SW480 (cell line): ENCODE data around the gene KRTAP12-1.

Source experiments
- DNase-seq: peaks from one replicate; pipeline ENCODE4 v3.0.0-alpha.2; 2016; ENCODE audit warnings: low spot score

KRTAP12-1 gene

DNA sequence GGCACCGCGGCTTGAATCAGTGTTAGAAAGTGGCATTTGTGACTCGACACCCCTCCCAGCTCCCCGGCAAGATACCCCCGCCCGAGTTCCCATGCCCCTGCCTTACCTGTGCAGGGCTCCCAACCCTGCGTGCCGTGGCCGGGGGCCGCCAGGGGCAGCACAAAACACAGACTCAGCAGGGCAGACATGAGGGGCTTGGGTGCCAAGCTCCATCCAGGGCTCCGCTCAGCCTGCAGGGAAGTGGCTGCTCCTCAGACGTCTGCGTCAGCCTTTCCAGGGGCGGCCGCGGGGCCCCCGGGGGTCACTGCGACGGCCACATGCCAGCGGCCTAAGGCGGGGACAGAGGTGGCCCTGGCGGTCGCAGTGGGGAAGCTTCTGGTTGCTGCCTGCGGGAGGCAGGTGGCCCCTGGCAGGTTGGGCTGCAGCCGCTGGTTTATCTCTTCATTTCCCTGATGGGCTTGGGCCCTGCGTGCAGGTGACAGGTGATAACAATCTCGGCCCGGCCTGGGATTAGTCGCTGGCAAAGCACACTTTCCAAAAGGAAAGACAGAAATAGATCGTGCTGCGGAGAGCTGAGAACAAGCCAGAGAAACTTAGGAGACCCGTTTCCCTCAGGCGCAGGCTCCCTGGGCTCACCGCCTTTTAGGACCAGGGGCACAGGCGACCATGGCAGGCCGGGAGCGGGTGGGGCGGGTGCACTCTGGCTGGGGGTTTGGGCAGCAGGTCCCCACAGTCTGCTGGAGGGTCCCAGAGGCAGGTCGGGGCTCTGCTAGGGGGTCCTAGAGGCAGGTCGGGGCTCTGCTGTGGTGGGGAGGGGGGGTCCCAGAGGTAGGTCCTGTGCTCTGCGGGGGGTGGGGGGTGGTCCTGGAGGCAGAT is 29.6 kb upstream of the KRTAP12-1 start, which contains the start of gene TSPEAR:
TSS of gene TSPEAR (minus strand) at position 246 of the 876 bp plus-strand sequence. CDS start at position 188, 58 bp downstream.
- peak; percentile 65 for DNase-seq

DNA sequence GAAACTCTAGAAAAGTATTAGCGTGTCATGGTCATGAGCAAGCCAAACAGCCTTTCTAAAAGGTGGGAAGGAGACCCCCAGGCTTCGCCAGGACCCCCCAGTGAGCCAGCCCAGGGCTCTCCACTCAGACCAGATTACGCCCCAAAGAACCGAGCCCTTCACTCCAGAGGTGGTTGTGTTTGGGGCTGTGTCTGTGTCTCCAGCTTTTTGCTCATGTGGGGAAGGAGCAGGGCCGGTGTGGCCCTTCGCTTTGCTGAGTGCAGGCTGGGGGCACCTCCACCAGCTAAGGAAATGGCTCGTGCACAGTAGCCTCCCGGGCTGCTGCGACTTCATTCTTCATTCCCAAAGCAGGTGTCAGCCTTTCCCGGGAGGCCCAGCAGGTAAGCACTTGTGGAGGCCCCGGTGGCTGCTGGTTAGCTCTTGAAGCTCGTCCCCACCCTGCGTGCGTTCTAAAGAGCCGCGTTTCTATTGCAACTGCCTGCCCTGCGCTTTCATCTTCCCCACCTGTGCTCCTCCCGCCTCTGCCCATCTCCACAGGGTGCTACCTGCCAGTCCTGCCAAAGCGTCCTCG is 28.9 kb upstream of the KRTAP12-1 start:
- peak; percentile 92 for DNase-seq

DNA sequence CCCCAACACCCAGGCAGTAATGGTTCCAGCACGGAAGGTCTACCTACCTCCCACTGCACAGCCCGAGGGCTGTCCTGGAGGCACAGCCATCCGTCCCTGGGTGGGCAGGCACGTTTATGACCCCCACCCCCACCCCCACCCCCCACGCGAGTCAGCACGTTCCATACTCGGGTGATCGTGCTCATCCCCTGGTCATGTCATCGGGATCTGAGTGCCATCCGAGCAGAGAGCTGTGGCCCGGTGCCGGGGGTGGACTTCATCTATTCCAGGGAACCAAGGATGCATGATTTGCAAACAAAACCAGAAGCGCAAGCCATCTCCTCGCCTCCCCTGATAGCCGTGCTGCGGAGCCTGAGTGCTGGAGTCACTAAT is 28.3 kb upstream of the KRTAP12-1 start:
- no peak for DNase-seq

DNA sequence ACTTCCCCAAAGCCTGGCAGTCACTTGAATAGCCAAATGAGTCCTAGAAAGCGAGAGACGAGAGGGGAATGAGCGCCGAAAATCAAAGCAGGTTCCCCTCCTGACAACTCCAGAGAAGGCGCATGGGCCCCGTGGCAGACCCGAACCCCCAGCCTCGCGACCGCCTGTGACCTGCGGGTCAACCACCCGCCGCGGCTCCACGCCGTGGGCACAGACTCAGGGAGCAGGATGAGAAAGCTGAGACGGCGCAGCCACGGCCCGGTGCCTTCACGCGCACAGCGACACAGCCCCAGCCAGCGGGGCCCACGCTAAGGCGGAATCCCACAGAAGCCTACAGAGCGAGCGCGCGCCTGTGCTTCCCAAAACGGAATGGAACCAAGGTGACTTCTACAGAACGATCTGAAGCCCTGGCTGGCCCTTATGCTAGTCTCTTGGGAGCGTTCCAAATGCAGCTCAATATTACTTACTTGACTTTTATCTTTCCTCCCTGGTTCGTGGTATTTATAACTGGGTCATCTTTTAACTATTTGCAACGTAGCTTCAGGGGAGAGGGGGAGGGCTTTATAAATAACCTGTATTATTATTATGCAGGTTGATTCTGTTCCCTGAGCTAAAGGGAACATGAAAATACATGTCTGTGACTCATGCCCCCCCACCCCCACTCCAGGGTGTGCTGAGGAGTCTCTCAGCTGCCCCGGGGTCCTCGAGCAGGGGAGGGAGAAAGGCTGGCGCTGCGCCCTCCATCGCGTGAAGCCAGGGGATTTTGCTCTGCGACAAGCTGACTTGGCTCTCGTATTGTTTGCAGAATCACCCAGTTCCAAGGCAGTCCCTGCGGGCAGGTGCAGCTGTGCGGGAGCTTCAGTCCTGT is 27.7 kb upstream of the KRTAP12-1 start:
- no peak for DNase-seq

DNA sequence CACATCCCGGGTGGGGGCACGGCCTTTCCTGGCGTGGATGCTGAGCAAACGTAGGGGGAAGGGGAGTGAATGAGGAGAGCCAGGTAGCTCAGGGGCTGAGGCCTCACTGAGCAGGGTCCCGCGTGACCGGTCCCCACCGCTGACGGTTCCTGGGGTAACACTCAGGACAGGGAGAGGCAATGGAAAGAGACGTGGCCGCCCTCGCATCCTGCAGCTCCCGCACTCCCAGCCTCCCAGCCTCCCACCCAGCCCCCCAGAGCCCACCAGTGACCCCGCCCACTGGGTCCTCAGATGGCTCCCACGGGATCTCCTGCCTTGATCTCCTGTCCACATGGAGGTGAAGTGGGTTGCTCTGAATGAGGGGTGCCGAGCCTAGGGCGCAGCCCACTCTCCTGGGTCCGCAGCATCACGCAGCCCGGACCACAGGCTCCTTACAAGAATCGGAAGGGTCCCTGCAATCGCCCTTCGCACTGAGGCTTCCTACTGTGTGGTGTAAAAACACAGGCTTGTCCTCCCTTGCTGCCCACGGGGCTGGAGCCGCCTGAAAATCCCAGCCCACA is 27.0 kb upstream of the KRTAP12-1 start:
- no peak for DNase-seq

DNA sequence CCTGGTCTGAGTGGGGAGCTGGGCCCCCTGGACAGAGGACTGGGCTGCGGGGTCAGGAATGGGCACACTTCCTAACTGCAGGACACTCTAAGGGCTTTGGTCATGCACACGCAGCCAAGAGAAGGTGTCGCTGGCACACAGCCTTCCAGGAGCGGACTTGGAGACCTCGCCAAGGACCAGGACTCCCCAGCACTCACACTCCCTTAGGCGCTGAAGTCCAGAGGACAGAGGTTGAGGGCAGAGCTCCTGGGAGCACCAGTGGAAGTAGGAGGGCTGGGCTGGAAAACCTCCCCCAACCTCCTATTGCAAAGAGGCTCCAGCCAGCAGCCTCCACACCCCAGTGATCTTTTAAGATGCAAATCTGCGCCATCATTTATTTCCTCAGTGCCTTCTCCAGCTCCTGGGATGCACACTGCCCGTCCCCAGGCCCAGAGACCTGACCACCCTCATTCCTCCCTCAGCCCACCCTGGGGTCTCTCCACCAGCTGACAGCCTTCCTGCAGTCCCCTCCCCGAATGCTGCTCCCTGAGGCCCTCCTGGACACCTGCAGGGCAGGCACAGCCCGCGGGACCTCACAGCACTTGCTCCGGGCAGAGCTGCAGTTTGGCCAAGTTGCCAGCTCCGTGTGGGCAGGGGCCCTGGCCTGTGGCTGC is 26.4 kb upstream of the KRTAP12-1 start:
- DNase-seq = no peak

DNA sequence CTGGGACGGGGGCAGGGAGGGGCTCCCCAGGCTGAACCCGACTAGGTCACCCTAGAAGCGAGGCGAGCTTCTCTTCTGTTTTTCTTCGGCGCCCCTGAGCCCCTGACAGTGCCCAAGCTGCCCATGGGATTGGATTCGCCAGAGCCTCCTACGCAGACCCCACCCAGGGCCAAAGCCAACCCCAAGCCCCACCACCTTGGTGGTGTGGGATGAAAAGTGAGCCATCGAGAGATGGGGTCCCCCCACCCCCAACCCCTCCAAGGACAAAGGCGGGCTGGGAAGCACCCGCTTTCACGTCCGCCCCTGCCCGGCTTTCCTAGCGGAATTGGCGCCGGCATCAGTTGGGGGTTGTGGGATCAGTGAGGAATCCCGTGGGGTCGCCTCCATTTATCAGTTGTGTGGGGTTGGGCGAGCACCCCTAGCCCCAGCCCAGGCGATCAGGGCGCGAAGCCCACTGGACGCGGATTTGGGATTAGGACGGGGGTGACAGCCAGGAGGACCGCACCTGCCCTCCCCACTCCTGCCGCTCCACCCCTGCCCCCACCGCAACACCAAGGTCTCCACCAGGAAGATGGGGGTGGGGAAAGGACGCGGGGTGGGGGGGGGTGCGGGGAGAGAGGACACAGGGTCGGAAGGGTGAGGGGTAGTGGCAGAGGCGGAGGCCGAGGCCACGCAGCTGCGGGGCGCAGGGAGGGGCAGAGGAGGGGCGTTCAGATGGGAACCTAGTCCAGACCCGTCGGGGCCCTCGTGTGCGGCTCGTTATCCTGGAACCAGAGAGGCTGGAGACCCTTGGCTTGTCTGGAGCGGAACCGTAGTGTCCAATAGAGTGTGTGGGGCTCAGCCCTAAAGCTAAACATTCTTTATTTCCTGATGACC is 25.0 kb upstream of the KRTAP12-1 start:
- no peak for DNase-seq

DNA sequence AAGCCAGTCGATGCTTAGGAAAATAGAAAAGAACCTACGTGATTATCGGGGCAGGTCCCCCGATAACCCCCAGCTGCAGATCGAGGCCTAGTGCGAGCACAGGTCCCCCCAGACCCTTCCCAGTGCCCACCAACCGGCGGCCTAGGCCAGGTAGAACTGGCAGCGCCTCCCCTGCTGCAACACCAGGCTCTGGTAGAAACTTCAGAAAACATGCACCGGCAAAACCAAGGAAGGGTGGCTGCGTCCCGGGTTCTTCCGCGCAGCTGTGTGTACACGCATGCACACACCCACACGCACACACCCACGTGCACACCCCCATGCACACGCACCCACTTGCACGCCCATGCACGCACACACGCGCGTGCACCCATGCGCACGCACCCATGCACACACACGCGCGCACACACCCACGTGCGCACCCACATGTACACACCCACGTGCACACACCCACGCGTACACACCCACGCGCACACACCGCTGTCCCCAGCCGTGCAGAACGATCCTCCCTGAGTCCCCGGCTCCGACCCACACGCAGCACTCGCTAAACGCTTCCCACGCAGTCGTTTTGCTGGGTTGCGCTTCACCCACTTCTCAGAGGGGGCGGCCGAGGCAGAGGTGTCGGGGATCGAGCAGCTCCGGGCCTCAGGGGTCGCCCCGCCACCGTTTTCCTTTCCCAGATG is 24.2 kb upstream of the KRTAP12-1 start:
- no peak for DNase-seq

DNA sequence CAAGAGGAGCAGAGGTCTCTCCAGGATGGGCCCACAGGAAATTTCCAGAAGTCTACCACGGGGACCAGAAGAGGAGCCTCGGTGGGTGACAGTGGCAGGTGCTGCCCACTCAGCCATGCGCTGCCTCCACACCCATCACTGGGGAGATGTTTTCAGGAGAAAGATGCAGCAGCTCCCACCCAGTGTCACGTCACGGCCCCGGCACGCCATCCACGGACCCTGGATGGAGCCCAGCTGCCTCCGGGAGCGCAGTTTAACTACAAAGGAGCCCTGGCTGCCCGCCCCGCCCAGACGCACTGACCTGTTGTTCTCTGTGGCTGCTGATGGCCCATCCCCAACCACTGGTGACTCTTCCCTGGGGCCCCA is 22.7 kb upstream of the KRTAP12-1 start:
- DNase-seq = no peak

DNA sequence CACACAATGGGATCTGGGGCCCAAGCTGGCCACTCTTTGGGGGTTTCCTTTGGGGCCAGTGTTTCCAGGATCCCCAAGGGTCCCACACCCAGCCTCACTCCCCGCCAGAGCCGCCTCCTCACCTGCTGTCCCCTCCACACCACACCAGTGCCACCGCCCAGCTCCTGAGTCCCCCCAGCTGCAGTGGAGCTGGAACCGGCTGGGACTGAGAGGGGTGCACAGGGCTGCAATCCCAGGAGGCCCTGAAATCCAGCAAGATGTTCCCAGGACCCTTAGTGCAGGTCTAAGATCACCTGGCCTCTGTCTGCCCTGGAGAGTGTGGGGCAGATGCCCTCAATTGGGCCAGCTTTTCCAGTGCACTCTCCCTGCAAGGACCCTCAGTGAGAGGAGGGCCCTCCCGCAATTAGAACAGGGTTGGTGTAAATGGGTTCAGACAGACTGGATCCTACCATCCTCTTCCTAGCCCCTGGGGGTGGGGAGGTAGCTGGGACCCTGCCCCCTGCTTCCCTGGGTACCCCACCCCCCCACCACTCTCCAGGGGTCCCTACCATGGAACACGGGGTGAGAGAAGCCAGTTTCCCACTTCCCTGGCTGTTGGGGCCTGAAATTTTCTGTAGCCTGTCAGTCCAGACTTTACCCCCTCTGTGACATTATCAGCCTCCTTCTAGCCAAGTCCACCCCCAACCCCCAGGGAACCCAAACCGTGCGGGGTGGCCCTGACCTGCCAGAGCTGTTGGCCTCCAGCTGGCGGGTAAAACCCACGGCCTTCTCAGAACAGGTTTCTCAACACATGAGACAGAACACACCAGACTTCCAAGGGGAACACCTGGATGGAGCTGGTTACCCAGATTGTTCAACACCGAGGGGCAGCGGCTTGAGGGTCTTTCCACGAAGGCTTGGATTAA is 22.0 kb upstream of the KRTAP12-1 start:
- no peak for DNase-seq

DNA sequence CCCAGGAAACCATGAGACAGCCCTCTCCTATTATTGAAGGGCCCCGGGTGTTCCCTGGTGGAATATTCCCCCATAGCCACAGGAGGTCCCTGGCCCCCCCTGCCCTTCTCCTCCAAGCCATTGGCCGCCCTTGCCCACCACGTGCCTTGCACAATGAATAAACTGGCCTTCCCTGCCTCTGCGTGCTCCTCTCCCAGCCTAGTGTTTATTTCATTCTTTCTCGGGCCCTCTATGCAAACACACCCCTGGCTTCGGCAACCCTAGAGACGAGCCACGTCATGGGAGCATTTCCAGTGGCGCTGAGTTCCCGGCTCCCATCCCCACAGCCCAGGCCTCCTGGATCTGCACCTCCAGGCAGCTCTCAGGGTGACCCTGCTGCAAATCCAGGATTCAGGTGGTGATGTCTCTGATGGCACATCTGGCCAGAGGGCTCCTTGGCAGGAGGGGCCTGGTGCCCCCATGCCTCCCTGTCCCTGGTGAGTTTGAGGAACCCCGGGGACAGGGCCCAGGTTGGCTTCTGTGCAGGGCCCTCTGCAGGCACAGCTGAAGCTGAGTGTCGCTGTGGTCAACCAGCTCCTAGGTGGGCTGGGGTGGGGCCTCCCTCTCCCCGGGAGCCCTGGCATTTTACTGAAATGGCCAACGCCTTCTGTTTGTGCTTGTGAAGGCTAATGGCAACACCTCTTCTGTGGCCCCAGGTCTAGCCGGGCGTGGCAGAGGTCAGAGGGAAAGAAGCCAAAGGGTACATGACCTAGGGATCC is 21.2 kb upstream of the KRTAP12-1 start:
- no peak for DNase-seq

DNA sequence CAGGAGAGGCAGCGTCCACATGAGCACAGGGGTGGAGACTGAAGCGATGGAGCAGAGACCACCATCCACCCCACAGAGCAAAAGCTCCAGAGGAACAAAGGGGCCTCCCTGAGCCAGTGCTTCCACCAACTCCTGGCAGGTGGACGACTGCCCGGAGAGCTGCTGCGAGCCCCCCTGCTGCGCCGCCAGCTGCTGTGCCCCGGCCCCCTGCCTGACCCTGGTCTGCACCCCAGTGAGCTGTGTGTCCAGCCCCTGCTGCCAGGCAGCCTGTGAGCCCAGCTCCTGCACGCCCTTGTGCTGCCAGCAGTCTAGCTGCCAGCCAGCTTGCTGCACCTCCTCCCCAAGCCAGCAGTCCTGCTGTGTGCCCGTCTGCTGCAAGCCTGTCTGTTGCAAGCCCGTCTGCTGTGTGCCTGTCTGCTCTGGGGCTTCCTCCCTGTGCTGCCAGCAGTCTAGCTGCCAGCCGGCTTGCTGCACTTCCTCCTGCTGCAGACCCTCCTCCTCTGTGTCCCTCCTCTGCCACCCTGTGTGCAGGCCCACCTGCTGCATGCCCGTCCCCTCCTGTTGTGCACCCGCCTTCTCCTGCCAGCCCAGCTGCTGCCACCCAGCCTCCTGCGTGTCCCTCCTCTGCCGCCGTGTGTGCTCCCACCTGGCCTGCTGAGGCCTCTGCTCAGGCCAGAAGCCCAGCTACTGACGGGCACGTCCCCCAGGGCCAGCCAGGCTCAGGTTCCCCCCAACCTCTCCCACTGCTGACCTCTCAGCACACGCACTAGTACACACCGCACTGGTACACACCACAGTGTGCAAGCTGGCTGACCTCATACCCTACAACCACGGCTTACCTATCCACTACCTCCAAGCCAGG is 20.4 kb upstream of the KRTAP12-1 start:
- DNase-seq = no peak

DNA sequence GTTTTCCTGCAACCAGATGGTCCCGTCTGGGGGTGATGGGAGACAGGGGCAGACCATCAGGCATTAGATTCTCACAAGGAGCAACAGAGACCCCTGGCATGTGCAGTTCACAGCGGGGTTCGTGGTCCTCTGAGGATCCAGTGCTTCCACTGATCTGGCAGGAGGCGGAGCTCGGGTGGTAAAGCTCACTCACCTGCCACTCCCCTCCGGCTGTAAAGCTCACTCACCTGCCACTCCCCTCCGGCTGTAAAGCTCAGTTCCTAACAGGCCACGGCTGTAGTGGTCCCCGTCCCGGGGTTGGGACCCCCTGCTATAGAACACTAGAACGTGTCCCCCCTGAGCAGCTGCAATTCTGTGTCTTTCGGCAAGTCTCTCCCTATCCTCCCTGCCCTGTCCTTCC is 19.6 kb upstream of the KRTAP12-1 start:
- DNase-seq = no peak

DNA sequence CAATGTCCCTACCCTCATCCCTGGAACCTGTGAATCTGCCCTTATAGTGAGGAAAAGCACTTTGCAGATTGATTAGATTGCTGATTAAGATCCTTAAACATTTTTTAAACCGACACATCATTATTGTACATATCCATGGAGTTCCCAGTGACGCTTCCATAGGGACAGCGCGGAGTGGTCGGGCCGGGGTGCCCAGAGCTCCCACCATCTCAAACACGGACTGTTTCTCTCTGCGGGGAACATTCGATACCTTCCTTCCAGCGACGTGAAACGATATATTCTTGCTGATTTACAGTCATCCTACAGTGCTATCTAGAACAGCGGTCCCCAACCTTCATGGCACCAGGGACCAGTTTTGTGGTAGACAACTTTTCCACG is 19.0 kb upstream of the KRTAP12-1 start:
- no peak for DNase-seq

DNA sequence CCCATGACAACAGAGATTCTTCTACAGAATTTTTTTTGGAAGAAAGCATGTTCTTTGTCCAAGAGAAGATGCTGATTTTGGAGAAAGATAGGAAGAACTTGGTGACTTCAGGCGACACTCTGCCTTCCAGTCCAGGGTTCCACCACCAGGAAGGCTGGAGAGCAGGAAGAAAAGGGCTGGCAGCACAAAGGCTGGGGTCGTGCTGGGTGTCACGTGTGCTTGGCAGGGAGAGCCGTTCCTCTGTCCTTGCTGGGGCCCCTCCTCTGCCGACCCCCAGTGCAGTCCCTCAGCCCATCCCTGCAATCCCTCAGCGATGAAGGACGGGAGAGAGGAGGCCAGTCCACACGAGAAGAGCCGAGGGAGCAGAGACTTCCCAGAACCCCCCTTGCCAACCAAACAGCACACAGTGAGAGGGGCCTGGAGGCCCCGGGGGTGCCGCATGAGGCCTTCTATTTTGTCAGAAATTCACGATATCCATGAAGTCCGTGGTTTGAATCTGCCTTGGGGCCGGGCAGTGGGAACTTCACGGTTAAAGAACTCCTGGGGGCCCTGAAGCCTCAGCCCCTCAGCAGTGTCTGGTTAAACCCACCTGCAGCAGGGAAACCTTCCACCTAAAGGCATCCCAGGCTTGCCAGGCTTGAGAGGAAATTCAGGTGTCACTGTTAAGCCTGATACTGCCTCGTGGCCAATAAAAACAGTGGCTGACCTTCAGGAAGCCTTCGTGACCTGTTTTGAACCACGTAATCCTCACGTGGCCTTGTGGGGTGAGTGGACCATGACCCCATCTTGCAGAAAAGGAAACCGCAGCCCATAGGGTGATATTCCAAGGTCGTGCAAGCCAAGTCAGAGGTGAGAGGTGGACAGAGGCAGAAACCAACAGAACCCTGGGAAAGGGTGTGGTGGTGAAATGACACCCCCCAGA is 18.4 kb upstream of the KRTAP12-1 start:
- no peak for DNase-seq

DNA sequence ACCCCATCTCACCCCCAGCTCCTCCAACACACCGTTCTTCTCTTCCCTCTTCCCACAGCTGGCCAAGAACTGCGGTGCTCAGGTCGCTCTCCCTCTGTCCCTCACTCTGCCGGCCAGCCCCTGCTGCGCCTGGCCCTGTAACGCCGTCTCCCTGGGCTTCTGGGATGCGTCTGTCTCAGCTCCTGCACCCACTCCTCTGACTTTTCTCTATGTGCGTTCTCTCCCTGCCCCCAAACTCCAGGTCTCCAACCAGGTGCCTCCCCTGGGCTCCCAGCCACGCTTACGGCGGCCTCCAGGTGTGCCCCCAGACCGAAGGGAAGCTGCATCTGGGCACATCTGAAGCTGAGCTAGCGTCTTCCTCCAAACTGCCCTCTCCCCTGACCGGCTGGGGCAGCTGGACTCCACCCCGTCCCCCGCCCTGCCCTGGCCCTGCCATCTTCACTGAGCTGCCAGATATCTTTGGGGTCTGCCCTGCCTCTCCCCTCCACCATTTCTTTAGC is 17.6 kb upstream of the KRTAP12-1 start:
- no peak for DNase-seq
